H9 (cell line): ENCODE results near the gene LRMDA. TPM values are rescaled to one million over a fixed set of nuclear protein-coding genes. Genes with fewer than 3 reads are reported as not detected.

Experiments
- DNase-seq: peaks from one replicate; pipeline ENCODE4 v3.0.0-alpha.2; 2017
- H2AFZ ChIP-seq: one replicate; pipeline ENCODE4 v1.6.1; 2013; ENCODE audit warnings: mild to moderate bottlenecking, low read length, control low read depth, moderate library complexity
- H2AK5ac ChIP-seq: 2 replicates; pipeline ENCODE4 v1.6.1; 2013; ENCODE audit warnings: low read length, control low read depth, mixed read lengths; ENCODE audit not compliant: insufficient read length
- H2BK120ac ChIP-seq: one replicate; pipeline ENCODE4 v1.6.1; 2013; ENCODE audit warnings: low read depth, mild to moderate bottlenecking, low read length, control low read depth, inconsistent platforms; ENCODE audit not compliant: poor library complexity, severe bottlenecking
- H2BK12ac ChIP-seq: 2 replicates; pipeline ENCODE4 v1.6.1; 2013; ENCODE audit warnings: low read length, control low read depth, mixed read lengths, low read depth; ENCODE audit not compliant: insufficient read length
- H2BK15ac ChIP-seq: 2 replicates; pipeline ENCODE4 v1.6.1; 2013; ENCODE audit warnings: low read depth, low read length, control low read depth
- H2BK20ac ChIP-seq: one replicate; pipeline ENCODE4 v1.6.1; 2013; ENCODE audit warnings: low read depth, mild to moderate bottlenecking, low read length, control low read depth, inconsistent platforms; ENCODE audit not compliant: poor library complexity, severe bottlenecking
- H2BK5ac ChIP-seq: 2 replicates; pipeline ENCODE4 v1.6.1; 2013; ENCODE audit warnings: low read length, control low read depth, mixed read lengths; ENCODE audit not compliant: insufficient read length
- H3K14ac ChIP-seq: 2 replicates; pipeline ENCODE4 v1.6.1; 2013; ENCODE audit warnings: low read length, control low read depth; ENCODE audit not compliant: insufficient read depth
- H3K18ac ChIP-seq: 2 replicates; pipeline ENCODE4 v1.6.1; 2013; ENCODE audit warnings: low read depth, mild to moderate bottlenecking, mixed read lengths, low read length, control low read depth; ENCODE audit not compliant: insufficient read length
- H3K23ac ChIP-seq: 2 replicates; pipeline ENCODE4 v1.6.1; 2013; ENCODE audit warnings: low read length, control low read depth, mixed read lengths, low read depth; ENCODE audit not compliant: insufficient read length
- H3K23me2 ChIP-seq: 2 replicates; pipeline ENCODE4 v1.6.1; 2013; ENCODE audit warnings: low read depth, mild to moderate bottlenecking, mixed read lengths, low read length, control low read depth; ENCODE audit not compliant: insufficient read length, poor library complexity, severe bottlenecking
- H3K27ac ChIP-seq: 2 replicates; pipeline ENCODE4 v1.5.1; 2013; ENCODE audit warnings: low read length, control low read depth, mixed read lengths, low read depth; ENCODE audit not compliant: insufficient read length
- H3K27me3 ChIP-seq: 2 replicates; pipeline ENCODE4 v1.6.1; 2013; ENCODE audit warnings: low read length, control low read depth, inconsistent platforms; ENCODE audit not compliant: insufficient read depth
- H3K4ac ChIP-seq: 2 replicates; pipeline ENCODE4 v1.6.1; 2013; ENCODE audit warnings: low read depth, mild to moderate bottlenecking, control low read depth, inconsistent platforms, low read length, moderate library complexity
- H3K4me1 ChIP-seq: 2 replicates; pipeline ENCODE4 v1.6.1; 2013; ENCODE audit warnings: low read length, control low read depth, inconsistent platforms; ENCODE audit not compliant: insufficient read depth
- H3K4me2 ChIP-seq: 2 replicates; pipeline ENCODE4 v1.6.1; 2013; ENCODE audit warnings: low read length, control low read depth, mixed read lengths; ENCODE audit not compliant: insufficient read length, insufficient read depth
- H3K56ac ChIP-seq: 2 replicates; pipeline ENCODE4 v1.6.1; 2013; ENCODE audit warnings: low read depth, mild to moderate bottlenecking, mixed read lengths, low read length, control low read depth; ENCODE audit not compliant: insufficient read length
- H3K79me1 ChIP-seq: 2 replicates; pipeline ENCODE4 v1.6.1; 2013; ENCODE audit warnings: low read depth, mild to moderate bottlenecking, moderate library complexity, low read length, control low read depth, inconsistent platforms; ENCODE audit not compliant: insufficient read depth, poor library complexity, severe bottlenecking
- H3K79me2 ChIP-seq: 2 replicates; pipeline ENCODE4 v1.6.1; 2013; ENCODE audit warnings: low read length, control low read depth, inconsistent platforms; ENCODE audit not compliant: insufficient read depth
- H3K9ac ChIP-seq: 2 replicates; pipeline ENCODE4 v1.6.1; 2013; ENCODE audit warnings: low read length, control low read depth, mixed read lengths; ENCODE audit not compliant: insufficient read length; ENCODE audit errors: extremely low read depth
- H3K9me3 ChIP-seq: one replicate; pipeline ENCODE4 v1.6.1; 2013; ENCODE audit warnings: low read depth, low read length, inconsistent platforms; ENCODE audit not compliant: control insufficient read depth
- H3T11ph ChIP-seq: one replicate; pipeline ENCODE4 v1.6.1; 2013; ENCODE audit warnings: mild to moderate bottlenecking, low read length, control low read depth, inconsistent platforms
- H4K20me1 ChIP-seq: one replicate; pipeline ENCODE4 v1.6.1; 2013; ENCODE audit not compliant: control insufficient read depth, insufficient read length, insufficient read depth
- H4K5ac ChIP-seq: 2 replicates; pipeline ENCODE4 v1.6.1; 2013; ENCODE audit warnings: low read depth, mild to moderate bottlenecking, mixed read lengths, low read length, control low read depth; ENCODE audit not compliant: insufficient read length
- H4K8ac ChIP-seq: replicated peaks from 2 replicates; pipeline ENCODE4 v1.6.1; 2013; ENCODE audit warnings: low read length, control low read depth, mixed read lengths, low read depth; ENCODE audit not compliant: insufficient read length
- H4K91ac ChIP-seq: 2 replicates; pipeline ENCODE4 v1.6.1; 2013; ENCODE audit warnings: low read depth, mild to moderate bottlenecking, moderate library complexity, mixed read lengths, low read length, control low read depth; ENCODE audit not compliant: insufficient read length
- H3K27ac Mint-ChIP-seq, 3 experiments: 2 replicates in 2 of 3; 3 replicates in 1 of 3; pipeline ENCODE4 v1.8.0; 2020 to 2021; ENCODE audit warnings: mixed read lengths in 3 of 3, mild to moderate bottlenecking in 1 of 3, moderate library complexity in 1 of 3
- H3K27me3 Mint-ChIP-seq: 2 replicates; pipeline ENCODE4 v1.8.0; 2021; ENCODE audit warnings: low read depth, mild to moderate bottlenecking, moderate library complexity, mixed read lengths
- H3K36me3 Mint-ChIP-seq, 3 experiments: 2 replicates in 2 of 3; 3 replicates in 1 of 3; pipeline ENCODE4 v1.8.0; 2020 to 2021; ENCODE audit warnings: low read depth in 3 of 3, mixed read lengths in 3 of 3; ENCODE audit not compliant: insufficient read depth in 1 of 3
- H3K4me1 Mint-ChIP-seq, 2 experiments: 2 replicates each; pipeline ENCODE4 v1.8.0; 2020; ENCODE audit warnings: mixed read lengths in 2 of 2
- H3K4me3 Mint-ChIP-seq, 2 experiments: 2 replicates in 1 of 2; 3 replicates in 1 of 2; pipeline ENCODE4 v1.8.0; 2020 to 2021; ENCODE audit warnings: mild to moderate bottlenecking in 2 of 2, mixed read lengths in 2 of 2, moderate library complexity in 1 of 2
- H3K9me3 Mint-ChIP-seq, 2 experiments: 2 replicates in 1 of 2; 3 replicates in 1 of 2; pipeline ENCODE4 v1.8.0; 2020; ENCODE audit warnings: mild to moderate bottlenecking in 2 of 2, mixed read lengths in 2 of 2, moderate library complexity in 1 of 2
- CTCF ChIP-seq: fragments of 200-600 bp; sonication (generic); conservative IDR thresholded peaks from 3 replicates; pipeline ENCODE4 v1.8.0; 2021; ENCODE audit warnings: antibody characterized with exemption, mild to moderate bottlenecking
- WGBS: extraction: QIAGEN DNeasy Blood & Tissue Kit; methylation state at CpG from one replicate; pipeline ENCODE4 v1.1.7; 2013; ENCODE audit warnings: missing lambda C conversion rate, low lambda C conversion rate, mixed read lengths; ENCODE audit not compliant: insufficient read length; ENCODE audit errors: extremely low coverage; 5-methylcytosine and 5-hydroxymethylcytosine counted together
- total RNA-seq: library from RNA; stranded (reverse); gene quantifications from 2 replicates; pipeline ENCODE4 v1.2.1, GENCODE V29; 2021

The LRMDA gene
- total RNA-seq, 1 experiment from 2014 or later = 1.8 TPM

DNA sequence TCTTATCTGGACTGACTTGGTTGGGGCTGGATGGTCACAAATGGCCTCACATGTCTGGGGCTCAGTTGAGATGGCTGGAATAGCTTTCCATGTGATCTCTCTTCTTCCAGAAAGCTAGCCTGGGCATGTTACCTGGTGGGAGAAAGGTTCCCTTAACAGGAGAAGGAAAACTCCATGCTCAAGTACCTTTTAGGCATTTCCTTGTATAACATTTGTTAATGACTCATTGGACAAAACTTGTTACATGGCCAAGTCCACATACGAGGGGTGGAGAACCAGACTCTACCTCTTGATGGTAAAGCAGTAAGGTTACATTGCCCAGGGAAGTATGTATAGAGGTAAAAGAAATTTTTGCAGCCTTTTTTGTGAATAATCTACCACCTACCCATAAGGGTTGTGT is 826.4 kb downstream of the LRMDA start:
- Histone ChIP-seq H3T11ph (no peak overlapping the region), H2BK12ac (no peak overlapping the region), H2BK5ac (no peak overlapping the region), H3K4me1 (no peaks in the 10 kb centered on the region), H4K8ac (no peak overlapping the region), H3K9ac (no peak overlapping the region), H3K27me3 (no peaks in the 10 kb centered on the region), H3K27ac (no peak overlapping the region), H2AK5ac (no peak overlapping the region), H3K14ac (no peak overlapping the region), H4K5ac (no peak overlapping the region), H2AFZ (no peak overlapping the region), H3K23me2 (no peaks in the 10 kb centered on the region), H3K56ac (no peak overlapping the region), H2BK120ac (no peak overlapping the region), H2BK15ac (no peak overlapping the region), H3K23ac (no peak overlapping the region), H3K9me3 (no peaks in the 10 kb centered on the region), H4K91ac (no peak overlapping the region), H3K4ac (no peak overlapping the region), H4K20me1 (no peaks in the 10 kb centered on the region), H3K18ac (no peak overlapping the region), H3K79me2 (no peaks in the 10 kb centered on the region), H2BK20ac (no peak overlapping the region), H3K79me1 (no peaks in the 10 kb centered on the region), H3K4me2 (no peak overlapping the region)
- no peak overlapping the region for H3K4me3 Mint-ChIP-seq
- no peaks in the 10 kb centered on the region for H3K4me1 Mint-ChIP-seq
- no peak for DNase-seq
- H3K9me3 Mint-ChIP-seq = peaks cover 13 to 16% of the 10 kb centered on the region in 2 experiments; a peak in 4 of 5 replicates
- H3K27ac Mint-ChIP-seq = no peak overlapping the region; a peak in 1 of 7 replicates
- H3K36me3 Mint-ChIP-seq = peaks cover 4 to 9% (median 4%) of the 10 kb centered on the region in 3 experiments; a peak in 4 of 7 replicates
- TF ChIP-seq CTCF = no peak
- peaks cover 4% of the 10 kb centered on the region for H3K27me3 Mint-ChIP-seq
- no CpG with 5 or more reads among the region's 1 CpG for WGBS
